Measurements from ENCODE around the gene NSD1. TPM values are rescaled to one million over a fixed set of nuclear protein-coding genes. Genes with fewer than 3 reads are reported as not detected.

NSD1 gene
- total RNA-seq, 1 donor from 2014 or later, result 32.4 TPM

GRCh38 chr5:177195307-177195952, 61.9 kb downstream of the NSD1 start:
- no peak overlapping the region for H3K4me3 ChIP-seq (ENCODE audit: low read depth, low read length)
- no peak for DNase-seq (ENCODE audit: low read depth)
- TF ChIP-seq CTCF (IDR thresholded peaks at IDR 0.05; ENCODE audit: insufficient read depth, low read length, severe bottlenecking), result no peak
- H3K27me3 ChIP-seq (ENCODE audit: control insufficient read depth, insufficient read depth, low read length), result no peaks in the 10 kb centered on the region
- no peak for FAIRE-seq
- peaks cover 3% of the 10 kb centered on the region for H3K36me3 ChIP-seq (ENCODE audit: control insufficient read depth, insufficient read depth, low read length)

- no peak for TF ChIP-seq CTCF (IDR thresholded peaks at IDR 0.05; ENCODE audit: insufficient read depth, low read length, severe bottlenecking)
- no peak for DNase-seq (ENCODE audit: low read depth)
- no peaks in the 10 kb centered on the region for H3K27me3 ChIP-seq (ENCODE audit: control insufficient read depth, insufficient read depth, low read length)
- FAIRE-seq, result no peak
- no peak overlapping the region for H3K4me3 ChIP-seq (ENCODE audit: low read depth, low read length)
- H3K36me3 ChIP-seq (ENCODE audit: control insufficient read depth, insufficient read depth, low read length), result peaks cover 6% of the 10 kb centered on the region
Measured at GRCh38 chr5:177198738-177199137, 65.2 kb downstream of the NSD1 start.

- no peak for FAIRE-seq
- peaks cover 4% of the 10 kb centered on the region for H3K36me3 ChIP-seq (ENCODE audit: control insufficient read depth, insufficient read depth, low read length)
Measured at GRCh38 chr5:177204281-177204680, 70.7 kb downstream of the NSD1 start.

GRCh38 chr5:177209610-177210009, 76.0 kb downstream of the NSD1 start:
- FAIRE-seq (no peak), DNase-seq (ENCODE audit: low read depth) (no peak)
- H3K4me3 ChIP-seq (ENCODE audit: low read depth, low read length), result no peak overlapping the region
- no peak for TF ChIP-seq CTCF (IDR thresholded peaks at IDR 0.05; ENCODE audit: insufficient read depth, low read length, severe bottlenecking)
- H3K36me3 ChIP-seq (ENCODE audit: control insufficient read depth, insufficient read depth, low read length), result peaks cover 2% of the 10 kb centered on the region
- no peaks in the 10 kb centered on the region for H3K27me3 ChIP-seq (ENCODE audit: control insufficient read depth, insufficient read depth, low read length)

More at GRCh38 chr5:177204281-177204680, 70.7 kb downstream of the NSD1 start:
- no peak for TF ChIP-seq CTCF (IDR thresholded peaks at IDR 0.05; ENCODE audit: insufficient read depth, low read length, severe bottlenecking)
- Histone ChIP-seq H3K4me3 (ENCODE audit: low read depth, low read length) (no peak overlapping the region), H3K27me3 (ENCODE audit: control insufficient read depth, insufficient read depth, low read length) (no peaks in the 10 kb centered on the region)
- no peak for DNase-seq (ENCODE audit: low read depth)

- H3K4me3 ChIP-seq (ENCODE audit: low read depth, low read length), result no peak overlapping the region
- FAIRE-seq (no peak), DNase-seq (ENCODE audit: low read depth) (no peak)
- no peak for TF ChIP-seq CTCF (IDR thresholded peaks at IDR 0.05; ENCODE audit: insufficient read depth, low read length, severe bottlenecking)
- H3K36me3 ChIP-seq (ENCODE audit: control insufficient read depth, insufficient read depth, low read length), result peaks cover 2% of the 10 kb centered on the region
- no peaks in the 10 kb centered on the region for H3K27me3 ChIP-seq (ENCODE audit: control insufficient read depth, insufficient read depth, low read length)
Measured at GRCh38 chr5:177212242-177212641, 78.7 kb downstream of the NSD1 start.

- DNase-seq (ENCODE audit: low read depth) (peak; percentile 58), FAIRE-seq (no peak)
- no peak overlapping the region for H3K4me3 ChIP-seq (ENCODE audit: low read depth, low read length)
- H3K36me3 ChIP-seq (ENCODE audit: control insufficient read depth, insufficient read depth, low read length), result no peaks in the 10 kb centered on the region
- no peak for TF ChIP-seq CTCF (IDR thresholded peaks at IDR 0.05; ENCODE audit: insufficient read depth, low read length, severe bottlenecking)
- H3K27me3 ChIP-seq (ENCODE audit: control insufficient read depth, insufficient read depth, low read length), result no peaks in the 10 kb centered on the region
Measured at GRCh38 chr5:177220576-177220975, 87.0 kb downstream of the NSD1 start.
